Measurements from ENCODE around the gene ERGIC1. TPM values are rescaled to one million over a fixed set of nuclear protein-coding genes. Genes with fewer than 3 reads are reported as not detected.

ERGIC1 gene
- total and polyA plus RNA-seq, 2 of the 8 experiments (the other 6 are each of a cell fraction or from before 2014, with no cell fraction given), result 95.3 to 106 TPM

- no peak for TF ChIP-seq EZH2 (IDR thresholded peaks at IDR 0.05; ENCODE audit: low read depth, low read length, severe bottlenecking)
- no peak for TF ChIP-seq POLR2A (IDR thresholded peaks at IDR 0.05; ENCODE audit: control extremely low read depth in 1 of 2, low read depth in 2 of 2, low read length in 2 of 2)
Measured at GRCh38 chr5:172797771-172798191, 36.3 kb upstream of the ERGIC1 start (continued).
